Stimulated activated CD4-positive, alpha-beta T cell treated with anti-CD3 and anti-CD28 coated beads, Interleukin-4, amount 100 ng/mL, for 48 hours (primary cell): ENCODE measurements around the gene RYR1.

ENCODE experiments used
- DNase-seq, 2 donors: peaks; one replicate each; pipeline ENCODE4 v3.0.0-alpha.2; 2020; ENCODE audit warnings: low read depth in 2 of 2

The RYR1 gene

DNA sequence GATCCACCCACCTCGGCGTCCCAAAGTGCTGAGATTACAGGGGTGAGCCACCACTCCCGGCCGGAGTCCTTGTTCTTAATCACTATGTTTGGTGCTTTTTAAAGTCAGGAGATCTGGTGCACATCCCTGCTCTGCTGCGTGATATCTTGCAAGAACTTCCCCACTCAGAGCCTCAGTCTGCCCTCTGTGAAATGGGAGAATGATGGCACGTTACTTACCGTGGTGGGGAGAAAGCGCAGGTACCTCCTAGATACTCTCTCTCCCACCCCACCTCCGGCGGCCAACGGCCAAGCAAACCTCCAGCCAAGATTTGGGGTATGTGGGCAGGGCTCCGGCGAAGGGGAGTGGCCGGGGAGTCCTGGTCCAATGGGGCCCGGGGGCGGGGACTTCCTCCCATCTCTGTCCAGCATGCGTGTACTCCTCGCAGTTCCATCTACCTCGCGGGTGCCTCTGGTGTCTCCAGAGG is at the start of gene RYR1:
Gene RYR1, plus strand, starts transcription at position 424 of the 466 bp plus-strand sequence. CDS start 139 bp downstream, outside the sequence.
- DNase-seq: peak; percentile 49 to 51

DNA sequence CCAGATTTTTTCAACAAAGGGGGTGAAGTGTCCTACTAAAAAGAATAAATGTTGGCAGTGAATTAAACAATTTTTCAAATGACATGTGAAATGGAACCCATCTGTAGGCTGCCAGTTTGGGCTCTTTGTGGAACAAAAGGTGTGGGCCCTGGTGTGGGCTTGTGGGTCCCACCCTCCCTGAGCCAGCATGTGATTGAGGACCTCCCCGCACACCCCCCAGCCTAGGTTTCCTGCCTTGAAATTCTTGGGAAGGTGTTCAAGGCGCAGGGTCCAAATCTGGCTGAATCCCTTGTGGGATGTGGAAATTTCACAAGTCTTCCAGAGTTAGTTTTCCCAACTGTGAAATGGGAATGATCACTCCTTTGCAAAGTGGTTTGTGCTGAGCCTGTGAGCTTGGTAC is 49.7 kb upstream of the RYR1 start:
- DNase-seq: no peak

DNA sequence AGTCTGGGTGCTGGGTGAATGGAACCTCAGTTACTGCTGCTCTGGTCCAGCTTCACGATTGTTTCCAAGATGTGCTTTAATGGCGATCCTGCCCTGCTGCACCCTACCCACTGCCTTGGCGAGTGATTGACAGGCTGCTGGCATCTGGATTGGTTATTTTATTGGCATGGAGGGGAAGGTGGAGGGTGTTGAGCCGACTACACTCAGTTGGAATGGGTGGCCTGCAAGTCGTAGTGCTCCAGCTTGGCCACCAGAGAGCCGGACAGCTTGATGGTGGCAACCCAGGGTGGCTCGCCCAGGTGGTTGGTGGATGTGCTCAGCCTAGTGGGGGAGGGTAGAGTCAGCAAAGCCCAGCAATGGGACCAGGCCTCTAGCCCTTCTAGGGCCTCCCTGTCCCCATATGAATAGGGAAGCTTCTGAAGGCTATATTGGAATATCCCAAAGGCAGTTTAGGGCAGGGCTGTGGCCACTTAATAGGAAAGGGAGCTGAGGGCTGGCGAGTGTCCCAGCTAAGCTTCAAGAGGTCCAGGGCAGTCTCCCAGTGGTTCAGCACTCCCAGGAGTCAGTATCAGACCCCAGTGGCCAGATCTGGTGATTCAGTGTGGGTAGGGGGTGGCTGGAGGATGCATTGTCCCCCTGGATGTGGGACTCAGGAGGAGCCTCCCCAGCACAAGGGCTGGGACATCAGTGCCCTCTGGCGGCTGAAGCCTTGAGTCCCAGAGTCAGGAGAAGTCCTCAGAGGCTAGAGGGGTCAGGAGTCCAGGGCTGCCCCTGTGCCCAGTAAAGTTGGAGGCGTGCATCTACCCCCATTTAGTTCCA is 49.1 kb upstream of the RYR1 start:
- DNase-seq: no peak

DNA sequence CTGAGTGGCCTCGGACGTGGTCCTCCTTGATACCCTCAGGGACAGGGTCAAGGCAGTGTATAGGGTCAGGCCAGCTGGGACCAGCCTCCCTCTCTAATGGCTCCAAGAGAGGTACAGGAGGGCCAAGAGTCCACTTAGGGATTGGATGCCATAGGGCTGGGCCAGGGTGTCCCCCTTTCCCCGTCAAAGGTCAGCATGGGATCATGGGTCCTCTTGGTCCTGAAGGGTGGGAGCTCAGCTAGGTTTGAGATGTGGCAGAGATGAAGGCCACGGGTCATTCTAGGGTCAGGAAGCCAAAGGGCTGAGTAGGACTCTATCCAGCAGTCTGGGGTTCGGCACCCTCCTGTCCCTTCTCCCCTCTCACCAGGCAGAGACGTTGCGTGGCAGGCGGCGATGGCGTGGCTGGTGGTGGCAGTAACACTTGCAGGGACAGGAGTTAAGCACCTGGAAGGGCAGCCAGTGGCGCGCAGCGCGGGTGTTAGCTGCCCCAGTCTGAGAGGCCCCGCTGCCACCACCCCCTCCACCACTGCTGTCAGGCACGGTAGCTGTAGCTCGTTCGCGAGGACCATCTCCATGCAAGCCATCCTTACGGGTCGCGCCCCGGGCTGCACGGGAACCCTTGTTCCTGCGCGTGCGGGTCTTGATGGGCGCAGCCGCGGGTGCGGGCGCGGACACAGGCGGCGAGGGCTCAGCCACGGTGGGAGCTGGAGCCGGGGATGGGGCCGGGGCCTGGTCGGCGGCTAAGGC is 48.3 kb upstream of the RYR1 start:
- no peak for DNase-seq

DNA sequence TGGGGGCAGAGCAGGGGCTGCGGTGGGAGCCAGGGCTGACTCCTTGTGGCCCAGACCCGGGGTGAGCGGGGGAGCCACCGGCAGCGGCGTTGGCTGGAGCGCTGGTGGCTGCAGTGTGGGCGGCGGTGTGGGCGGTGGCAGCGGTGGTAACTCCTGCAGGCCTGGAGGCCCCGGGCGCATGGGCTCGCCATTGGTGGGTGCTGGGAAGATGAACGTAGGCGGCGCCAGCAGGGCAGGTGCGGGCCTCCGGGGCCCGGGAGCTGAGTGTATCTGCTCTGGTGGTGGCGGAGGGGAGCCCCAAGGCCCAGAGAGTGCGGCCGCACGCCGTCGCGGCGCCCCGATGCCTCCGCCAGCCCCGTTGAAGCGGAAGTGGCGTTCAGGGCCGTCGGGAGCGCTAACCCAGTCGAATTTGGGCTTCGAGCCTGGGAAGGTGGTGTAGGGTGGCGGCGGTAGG is 47.7 kb upstream of the RYR1 start:
- no peak for DNase-seq

DNA sequence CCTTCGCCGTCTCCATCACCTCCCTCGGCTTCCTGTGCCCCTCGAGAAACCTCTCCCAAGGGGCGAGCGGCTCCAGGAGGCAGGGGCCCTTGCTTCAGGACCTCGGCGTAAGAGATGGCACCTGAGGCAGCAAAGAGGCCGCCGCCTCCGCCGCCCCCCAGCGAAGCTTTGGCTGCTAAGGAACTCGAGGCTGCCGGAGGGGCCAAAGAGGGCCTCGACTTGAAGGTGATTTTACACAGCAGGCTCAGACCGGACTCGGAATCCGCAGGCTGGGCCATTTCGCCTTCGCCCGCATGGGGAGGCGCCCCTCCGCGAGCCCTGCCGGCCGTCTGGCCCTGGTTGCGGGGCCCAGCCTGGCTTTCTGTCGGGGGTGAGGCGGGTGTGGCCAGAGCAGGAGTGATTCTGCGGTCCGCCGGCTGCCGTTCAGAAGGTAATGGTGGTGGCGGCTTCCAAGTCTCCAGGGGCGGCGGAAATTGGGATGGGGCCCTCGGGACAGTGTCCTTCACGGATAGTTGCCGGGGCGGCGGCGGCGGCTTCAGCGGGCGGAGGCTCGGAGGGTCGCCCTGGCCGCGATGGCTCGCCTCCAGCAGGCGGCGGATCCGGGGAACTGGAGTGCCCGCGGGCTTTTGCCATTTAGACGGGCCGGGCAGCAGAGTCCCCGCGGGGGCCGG is 47.1 kb upstream of the RYR1 start:
- no peak for DNase-seq

DNA sequence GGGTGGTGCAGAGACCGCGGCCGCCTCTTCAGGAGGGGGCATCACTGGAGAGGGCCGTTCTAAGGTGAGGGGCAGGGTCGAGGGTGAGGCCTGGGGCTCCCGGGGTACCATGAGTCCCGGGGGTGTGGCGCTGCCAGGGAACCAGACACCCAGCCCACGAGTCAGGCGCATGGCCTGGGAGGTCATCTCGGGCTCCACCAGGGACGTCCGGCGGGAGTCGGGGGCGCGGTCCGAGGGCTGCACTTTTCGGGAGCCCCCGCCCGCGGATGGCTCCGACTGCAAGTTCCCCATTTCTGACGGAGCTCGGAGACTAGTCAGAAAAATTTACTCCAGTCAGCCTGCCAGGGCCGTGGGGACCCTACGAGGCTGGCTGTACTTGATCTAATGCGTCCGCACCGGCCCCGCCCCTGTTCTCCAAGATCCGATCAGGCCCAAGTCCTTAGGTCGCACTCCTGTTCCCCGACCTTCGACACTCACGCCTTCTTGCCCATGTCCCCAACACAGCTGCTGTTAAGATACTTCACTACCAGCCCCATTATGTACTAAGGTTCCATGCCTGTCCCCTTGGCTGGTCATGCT is 46.4 kb upstream of the RYR1 start:
- DNase-seq: no peak

DNA sequence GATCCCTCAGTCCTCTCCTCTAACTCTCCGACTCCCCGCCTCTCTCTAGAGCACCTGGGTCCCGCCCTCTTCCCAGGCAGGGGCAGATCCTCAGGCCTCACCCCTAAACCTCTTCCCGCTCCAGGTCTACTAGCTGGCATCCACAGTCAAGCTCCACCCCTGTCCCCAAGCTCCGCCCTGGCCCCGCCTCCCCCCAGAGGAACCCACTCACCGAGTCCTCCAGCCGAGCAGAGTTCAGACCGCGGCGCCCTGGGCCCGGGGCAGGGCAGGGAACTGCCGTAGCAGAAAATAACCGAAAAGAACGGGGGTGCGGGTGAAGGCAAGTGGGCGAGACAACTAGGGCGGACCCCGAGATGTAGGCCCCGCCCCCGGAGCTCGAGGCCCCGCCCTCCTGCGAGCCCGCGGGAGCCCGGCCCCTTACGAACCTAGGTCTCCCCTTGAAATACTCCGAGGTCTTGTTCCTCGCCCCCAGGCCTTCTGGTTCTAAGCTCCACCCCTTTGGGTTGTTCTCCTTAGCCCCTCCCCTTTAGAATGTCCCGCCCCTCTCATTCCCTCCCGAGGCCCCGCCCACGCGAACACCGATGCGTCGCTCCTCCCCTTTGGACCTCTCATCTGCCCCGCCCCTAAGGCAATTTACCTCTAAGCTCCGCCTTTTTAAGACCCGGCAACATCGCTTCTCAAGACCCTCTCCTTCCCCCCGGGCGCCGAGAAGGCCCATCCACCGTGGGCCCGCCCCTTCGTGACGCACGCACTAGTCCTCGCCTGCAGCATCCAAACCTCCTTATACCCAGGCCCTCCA is 45.7 kb upstream of the RYR1 start, which contains the start of gene GGN:
Gene GGN, minus strand, starts transcription at position 485 of the 799 bp plus-strand sequence. CDS start 773 bp downstream, outside the sequence.
- peak; percentile 81 to 89 for DNase-seq

DNA sequence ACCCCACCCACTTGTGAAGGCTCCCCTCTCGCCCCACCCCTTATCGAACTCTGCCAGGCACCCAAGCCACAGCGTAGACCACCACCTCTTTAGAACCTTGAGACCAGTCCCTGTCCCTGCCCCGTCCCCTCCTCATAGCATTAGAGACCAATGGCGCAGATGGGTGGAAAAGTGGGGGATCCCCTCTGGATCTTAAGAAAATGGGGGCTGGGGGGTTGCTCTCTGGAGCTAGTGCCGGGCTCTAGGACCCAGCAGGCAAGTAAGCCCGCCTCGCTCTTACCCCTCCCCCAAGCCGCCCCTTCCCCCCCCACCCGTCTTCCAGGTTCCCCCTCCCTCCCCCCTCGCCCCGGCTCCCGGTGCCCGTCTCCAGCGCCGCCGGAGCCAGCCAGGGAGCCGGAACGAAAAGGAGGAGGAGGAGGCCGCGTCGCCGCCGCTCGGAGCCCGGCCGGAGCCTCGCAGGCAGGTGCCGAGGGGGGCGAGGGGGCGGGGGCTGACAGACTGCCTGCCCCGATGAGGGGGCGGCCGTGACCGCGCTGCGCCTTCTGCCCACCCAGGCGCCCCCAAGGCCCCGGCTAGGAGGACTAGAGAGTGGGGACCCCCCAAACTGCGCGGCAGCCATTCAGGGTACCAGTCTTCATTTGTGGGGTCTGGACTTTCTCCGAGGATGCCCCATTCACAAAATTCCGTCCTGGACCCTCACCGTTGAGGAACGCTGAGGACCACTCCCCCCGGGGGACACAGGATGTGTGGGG is 45.0 kb upstream of the RYR1 start, which contains the start of gene SPRED3:
Gene SPRED3, plus strand, starts transcription at position 349 of the 752 bp plus-strand sequence. CDS start 1,606 bp downstream, outside the sequence.
- no peak for DNase-seq

DNA sequence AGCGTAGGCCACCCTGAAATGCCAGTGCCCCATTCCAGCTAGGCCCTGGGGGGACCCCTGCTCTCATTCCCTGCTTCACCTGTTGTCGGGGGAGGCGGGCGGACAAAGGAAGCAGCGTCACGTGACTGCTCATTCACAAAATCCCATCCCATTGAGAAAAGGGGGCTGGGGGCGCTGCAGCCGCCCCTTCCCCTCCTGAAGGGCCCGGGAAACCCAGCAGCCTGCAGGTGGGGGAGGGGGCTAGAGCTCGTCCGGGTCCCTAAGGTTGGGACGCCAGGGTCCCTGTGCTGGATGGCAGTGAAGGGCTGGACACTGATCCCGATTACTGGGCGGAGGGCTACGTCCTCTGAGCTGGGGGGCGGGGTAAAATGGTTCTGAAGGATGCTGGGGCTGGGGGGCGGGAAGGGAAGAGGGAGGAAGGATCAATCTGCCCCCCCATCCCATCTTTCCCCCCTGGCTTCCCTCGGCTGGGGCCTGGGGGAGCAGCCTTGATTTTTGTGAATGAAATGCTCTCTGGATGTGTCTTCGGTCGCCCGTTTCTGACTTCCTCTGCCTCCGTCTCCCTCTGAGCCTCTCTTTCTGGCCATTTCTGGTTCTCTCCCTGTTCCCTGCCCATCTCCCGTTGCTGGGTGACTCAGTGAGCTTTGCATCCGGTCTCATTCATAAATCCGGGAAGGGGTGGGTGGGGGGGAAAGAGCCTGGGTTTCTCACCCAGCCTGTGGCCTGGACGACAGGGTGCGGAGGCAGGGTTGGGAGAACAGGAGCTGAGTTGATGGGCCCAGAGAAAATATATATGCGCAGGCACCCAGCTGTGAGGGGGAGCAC is 44.2 kb upstream of the RYR1 start:
- DNase-seq: no peak

DNA sequence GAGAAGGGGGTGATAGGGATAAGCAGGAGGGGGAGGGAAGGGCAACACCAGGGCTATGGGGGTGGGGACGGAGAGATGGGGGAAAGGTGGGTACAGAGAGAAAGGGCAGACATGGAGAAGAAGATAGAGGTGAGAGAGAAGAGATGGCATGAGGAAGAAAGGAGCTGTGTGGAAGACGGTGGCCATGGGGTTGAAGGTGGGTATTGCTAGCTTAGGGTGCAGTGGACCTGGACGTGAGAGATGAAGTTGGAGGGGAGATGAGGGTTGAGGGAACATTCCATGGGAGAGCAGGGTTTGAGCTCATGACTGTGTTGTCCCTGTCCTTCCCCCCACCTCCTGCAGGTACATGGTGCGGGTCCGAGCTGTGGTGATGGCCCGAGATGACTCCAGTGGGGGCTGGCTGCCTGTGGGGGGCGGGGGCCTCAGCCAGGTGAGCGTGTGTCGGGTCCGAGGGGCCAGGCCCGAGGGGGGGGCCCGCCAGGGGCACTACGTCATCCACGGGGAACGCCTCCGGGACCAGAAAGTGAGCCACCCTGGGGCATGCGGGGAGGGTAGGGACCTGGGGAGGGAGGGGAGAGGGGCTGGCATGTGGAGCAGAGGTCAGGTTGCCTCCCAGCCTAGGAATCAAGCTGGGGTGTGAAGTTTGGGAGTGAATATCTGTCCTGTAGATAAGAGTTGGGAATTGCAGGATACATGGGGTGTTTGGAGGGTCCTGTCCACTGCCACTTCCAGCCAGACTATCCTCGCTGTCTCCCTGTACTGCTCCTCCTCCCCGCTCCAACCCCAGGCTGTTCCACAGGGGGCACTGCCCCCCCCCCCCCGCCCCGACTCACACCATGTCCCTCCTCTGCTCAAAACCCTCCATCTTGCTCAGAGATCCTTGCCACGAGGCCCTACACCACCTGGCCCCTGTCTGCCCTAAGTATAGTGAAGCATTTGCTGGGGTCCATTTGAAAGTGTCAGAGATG is 43.2 kb upstream of the RYR1 start:
- DNase-seq: no peak

DNA sequence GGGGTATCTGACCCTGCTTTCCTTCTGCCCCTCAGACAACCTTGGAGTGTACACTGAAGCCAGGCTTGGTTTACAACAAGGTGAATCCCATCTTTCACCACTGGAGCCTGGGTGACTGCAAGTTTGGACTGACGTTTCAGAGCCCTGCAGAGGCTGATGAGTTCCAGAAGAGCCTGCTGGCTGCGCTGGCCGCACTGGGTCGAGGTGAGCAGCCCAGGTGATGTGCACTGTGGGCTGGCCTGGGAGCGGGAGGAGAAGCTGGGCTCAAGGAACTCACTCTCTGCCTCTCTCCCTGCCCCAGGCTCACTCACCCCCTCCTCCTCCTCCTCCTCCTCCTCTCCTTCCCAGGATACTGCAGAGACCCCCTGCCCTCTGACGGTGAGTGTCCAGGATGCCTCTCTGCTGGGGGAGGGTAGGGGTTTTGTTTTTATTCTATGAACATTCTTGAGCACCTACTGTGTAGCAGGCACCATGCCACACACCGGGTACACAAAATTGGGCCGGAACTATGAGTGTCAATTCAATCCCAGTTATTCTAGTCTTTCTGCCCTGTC is 41.5 kb upstream of the RYR1 start:
- DNase-seq: no peak

DNA sequence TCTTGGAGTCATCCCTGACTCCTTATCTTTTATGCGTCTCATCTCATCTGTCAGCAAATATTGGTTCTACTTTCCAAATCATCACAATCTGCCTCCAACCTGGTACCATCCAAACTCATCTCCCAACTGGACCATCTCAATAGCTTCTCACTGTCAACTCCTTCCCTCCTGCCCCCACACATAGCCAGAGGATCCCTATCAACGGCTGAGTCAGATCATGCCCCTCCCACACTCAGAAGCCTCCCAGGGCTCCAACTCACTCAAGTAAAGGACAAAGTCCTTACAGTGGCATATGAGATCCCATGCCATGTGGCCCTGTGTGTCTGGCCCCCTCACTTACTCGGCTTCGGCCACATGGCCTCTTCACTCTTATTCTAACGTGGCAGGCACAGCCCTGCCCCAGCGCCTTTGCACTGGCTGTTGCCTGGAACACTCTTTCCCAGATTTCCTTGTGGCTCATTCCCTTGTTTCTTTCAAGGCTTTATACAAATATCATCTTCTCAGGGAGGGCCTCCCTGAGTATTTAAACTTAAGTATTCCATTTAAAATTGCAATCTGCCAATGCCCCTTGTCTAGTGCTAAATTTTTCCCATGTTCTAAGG is 40.7 kb upstream of the RYR1 start:
- no peak for DNase-seq

DNA sequence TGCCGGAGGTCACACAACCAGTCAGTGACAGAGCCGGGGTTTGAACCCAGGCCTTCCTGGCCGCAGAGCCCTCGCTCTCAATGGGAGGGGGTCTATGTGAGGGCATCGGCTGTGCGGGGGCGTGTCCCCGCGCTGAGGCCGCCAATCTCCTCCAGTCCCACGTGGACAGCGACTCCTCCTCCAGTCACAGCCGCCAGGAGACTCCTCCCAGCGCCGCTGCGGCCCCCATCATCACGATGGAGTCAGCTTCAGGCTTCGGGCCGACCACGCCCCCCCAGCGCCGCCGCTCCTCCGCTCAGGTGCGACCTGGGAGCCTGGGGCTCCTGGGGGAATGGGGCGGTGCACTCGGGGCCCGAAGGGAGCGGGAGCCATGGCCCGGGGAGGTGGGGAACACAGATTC is 39.0 kb upstream of the RYR1 start:
- DNase-seq: peak; percentile 72 to 78

DNA sequence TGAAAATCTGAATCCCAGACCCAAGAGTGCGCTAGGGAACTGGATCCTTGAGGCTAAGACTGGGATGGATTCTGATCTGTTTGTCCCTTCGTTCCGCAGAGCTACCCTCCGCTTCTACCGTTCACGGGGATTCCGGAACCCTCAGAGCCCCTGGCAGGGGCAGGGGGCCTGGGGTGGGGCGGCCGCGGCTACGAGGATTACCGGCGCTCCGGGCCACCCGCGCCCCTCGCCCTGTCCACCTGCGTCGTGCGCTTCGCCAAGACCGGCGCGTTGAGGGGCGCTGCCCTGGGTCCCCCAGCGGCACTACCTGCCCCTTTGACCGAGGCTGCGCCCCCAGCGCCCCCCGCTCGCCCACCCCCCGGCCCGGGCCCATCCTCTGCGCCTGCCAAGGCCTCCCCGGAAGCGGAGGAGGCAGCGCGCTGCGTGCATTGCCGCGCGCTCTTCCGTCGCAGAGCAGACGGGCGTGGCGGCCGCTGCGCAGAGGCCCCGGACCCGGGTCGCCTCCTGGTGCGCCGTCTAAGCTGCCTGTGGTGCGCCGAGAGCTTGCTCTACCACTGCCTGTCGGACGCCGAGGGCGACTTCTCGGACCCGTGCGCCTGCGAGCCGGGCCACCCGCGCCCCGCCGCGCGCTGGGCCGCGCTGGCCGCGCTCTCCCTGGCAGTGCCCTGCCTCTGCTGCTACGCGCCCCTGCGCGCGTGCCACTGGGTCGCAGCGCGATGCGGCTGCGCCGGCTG is 37.9 kb upstream of the RYR1 start:
- DNase-seq: peak in 1 of 2 donors; percentile 41

DNA sequence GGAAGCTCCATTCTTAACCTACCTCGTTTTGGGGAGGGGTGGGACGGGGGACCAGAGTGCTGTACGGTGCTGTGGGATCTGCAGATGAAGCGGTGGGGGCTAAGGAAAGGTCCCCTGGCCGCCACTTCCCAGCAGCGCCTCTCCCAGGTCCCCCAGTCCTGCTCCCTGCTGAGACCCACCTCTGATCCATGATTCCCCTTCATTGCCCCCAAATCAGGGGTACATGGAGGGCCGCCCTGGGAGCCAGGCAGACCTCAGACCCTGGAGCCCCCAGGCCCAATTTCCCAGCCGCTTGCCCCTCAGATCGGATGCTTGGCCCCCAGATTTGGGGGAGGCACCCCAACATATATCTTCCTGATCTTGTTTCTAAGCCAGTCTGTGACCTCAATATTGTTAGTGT is 34.4 kb upstream of the RYR1 start:
- DNase-seq: no peak

DNA sequence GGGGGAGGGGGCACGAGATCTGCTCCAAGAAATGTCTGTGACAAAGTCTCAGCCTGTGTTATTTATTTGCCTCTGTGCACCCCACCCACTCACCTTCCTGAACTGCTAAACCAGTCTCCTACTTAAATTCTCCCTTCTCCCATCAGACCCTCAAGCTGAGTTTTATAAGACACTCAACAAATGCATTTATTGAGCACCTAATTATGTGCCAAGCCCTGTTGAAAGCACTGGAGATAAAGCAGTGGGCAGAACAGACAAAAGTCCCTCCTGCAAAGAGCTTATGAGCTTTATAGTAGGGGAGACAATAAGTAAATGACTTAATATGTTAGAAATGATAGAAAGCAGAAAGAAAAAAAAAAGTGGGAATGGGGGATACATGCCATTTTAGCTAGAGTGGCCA is 34.0 kb upstream of the RYR1 start:
- no peak for DNase-seq
